GM12875 (cell line): ENCODE results near the gene CDON.

Experiments
- H3K4me3 ChIP-seq: one replicate; pipeline ENCODE4 v1.5.1; 2011; ENCODE audit warnings: low read depth, low read length, control low read depth
- TF ChIP-seq, protein P1 (sequence below): IDR thresholded peaks from 2 replicates; pipeline ENCODE4 v1.5.1; 2011; ENCODE audit warnings: low read depth, mild to moderate bottlenecking, control low read depth, inconsistent platforms, low read length, moderate library complexity, borderline replicate concordance; ENCODE audit not compliant: insufficient read depth

Gene CDON

DNA sequence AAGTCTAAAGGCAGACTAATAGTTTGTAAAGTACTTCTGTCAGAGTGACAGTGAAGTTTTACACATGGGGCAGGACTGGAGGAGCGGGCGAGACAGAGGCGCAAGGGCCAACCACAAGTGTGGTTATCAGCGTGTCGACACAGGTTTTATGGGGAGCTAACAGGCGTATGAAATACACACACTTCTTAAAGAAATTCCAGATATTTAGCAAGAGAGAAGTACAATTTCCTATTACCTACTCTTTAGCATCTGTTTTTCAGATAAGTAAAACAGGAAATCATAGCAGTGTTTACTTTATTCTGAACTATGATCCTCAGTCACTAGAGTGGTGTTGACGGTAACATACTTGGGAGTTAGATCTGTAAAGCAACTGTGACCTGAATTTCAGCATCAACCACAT, 94.3 kb downstream of the CDON start:
- TF ChIP-seq, protein P1, sequence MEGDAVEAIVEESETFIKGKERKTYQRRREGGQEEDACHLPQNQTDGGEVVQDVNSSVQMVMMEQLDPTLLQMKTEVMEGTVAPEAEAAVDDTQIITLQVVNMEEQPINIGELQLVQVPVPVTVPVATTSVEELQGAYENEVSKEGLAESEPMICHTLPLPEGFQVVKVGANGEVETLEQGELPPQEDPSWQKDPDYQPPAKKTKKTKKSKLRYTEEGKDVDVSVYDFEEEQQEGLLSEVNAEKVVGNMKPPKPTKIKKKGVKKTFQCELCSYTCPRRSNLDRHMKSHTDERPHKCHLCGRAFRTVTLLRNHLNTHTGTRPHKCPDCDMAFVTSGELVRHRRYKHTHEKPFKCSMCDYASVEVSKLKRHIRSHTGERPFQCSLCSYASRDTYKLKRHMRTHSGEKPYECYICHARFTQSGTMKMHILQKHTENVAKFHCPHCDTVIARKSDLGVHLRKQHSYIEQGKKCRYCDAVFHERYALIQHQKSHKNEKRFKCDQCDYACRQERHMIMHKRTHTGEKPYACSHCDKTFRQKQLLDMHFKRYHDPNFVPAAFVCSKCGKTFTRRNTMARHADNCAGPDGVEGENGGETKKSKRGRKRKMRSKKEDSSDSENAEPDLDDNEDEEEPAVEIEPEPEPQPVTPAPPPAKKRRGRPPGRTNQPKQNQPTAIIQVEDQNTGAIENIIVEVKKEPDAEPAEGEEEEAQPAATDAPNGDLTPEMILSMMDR = no peak
- no peak overlapping the region for H3K4me3 ChIP-seq

DNA sequence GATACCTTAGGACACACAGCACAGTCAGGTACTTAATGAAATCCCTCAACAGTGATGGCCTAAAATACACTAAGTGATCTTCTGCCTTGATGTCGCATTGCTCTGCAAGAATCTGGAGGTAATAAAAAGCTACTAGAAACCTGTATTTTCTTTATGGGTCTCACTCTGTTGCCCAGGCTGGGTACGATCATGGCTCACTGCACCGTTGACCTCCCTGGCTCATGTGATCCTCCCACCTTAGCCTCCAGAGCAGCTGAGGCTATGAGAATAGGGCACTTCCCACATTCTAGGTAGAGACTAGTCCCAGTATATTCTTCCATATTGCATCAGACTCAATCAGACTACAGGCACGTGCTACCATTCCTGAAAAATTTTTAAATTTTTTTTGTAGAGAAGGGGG, 95.2 kb downstream of the CDON start:
- TF ChIP-seq, protein P1 = no peak
- H3K4me3 ChIP-seq = no peak overlapping the region

DNA sequence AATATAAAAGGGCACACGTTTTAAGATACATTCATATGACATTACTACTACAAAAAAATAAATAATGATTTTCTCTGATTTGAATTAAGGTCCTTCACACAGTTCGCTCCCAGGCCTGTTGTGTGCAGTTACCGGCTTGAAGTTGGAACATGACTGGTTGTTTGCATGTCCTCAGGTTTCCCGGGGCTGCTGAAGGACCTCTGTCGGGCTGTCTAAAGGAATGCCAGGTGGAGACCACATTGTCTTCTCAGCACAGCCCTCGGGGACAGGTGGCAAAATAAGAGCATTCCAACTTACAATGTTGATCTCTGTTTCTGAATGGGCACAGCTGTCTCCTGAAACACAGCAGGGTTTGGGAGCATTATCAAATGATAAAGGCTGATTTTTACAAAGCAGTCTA, 101.9 kb downstream of the CDON start:
- TF ChIP-seq, protein P1 = no peak
- no peak overlapping the region for H3K4me3 ChIP-seq

DNA sequence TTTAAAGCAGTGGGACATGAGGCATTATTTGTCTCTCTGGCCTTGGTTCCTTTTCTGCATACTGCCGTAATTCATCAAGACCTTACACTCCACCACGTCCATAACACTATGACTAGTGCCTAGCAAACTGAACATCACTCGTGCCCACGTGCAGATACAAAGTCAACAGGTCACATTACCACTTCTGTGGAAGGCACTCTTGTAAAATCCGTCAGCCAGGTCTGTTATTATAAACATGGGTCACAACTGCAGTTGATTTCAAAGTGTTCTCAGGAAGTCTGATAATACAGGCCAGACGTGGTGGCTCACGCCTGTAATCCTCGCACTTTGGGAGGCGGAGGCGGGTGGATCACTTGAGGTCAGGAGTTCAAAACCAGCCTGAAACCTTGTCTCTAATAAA, 102.7 kb downstream of the CDON start:
- no peak overlapping the region for H3K4me3 ChIP-seq
- TF ChIP-seq, protein P1 = no peak

DNA sequence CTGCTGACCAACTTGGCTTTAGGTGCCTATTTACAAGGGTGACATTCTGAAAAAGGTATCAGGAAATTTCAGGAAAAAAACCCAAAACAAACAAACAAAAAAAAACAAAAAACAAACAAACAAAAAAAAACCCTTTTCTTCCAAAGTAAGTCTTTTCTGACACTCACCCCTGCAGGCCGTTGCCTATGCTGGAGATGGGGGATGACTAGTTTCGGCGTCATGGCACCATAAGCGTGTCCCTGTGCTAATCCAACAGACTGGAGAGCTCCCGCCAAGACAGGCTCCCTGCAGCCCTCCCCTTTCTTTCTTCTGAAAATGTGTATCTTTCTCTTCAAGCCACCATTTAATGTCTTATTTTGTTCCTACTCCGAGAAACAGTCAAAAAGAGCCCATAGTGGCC, 103.2 kb downstream of the CDON start:
- H3K4me3 ChIP-seq = no peak overlapping the region
- TF ChIP-seq, protein P1 = no peak

DNA sequence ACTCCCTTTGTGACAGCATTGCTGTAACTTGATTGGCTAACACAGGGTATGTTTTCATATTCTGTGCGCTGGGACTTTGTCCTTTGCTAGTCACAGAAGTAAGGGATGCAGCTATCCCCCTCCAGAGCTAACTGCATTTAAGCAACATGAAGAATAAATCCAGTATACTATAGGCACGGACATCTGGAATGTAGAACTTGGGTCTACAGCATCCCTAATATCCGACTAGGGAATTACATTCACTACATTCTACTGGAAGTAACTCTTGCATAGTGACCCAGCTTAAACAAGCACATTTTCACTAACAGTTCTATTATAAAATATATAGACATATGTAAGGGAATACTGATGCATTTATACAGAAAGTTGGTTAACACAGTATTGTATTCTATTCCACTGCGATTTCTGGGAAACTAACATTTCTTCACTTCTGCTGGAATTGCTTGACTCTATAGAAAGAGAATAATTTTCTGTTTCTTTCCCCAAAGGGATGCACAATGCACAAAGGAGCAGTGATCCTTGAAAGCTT, 103.7 kb downstream of the CDON start:
- TF ChIP-seq, protein P1 = no peak
- no peak overlapping the region for H3K4me3 ChIP-seq

DNA sequence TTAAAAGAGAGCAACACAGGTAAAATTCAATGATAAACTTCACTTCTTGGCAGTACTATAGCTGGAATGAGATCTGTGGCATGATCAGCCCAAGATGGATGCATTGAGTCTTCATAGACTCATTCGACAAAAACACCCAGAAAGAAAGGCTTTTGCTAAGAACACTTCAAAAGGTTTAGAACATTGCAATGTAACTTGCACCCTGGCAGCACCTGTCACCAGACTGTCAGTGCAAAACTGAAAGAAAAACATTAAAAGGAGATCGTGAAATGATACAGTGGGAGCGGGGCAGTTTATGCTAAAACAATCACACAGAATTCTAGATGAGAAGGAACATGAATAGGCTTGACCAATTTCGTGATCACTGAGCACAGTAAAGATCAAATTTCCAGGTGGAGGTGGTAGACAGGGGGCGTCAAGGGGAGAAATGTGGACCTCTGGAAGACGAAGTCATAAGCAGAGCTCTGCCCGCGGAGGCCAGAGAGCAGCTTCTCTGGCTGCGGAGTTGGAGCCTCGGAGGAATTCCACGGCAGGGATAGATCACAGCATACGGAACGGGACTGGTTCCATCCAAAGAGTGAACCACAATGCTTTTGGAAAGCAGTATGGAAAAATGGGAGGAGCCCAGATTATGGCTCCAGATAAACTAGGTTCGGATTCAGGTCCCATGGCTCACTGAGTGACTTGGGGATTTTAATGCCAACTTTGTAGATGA, 104.9 kb downstream of the CDON start:
- H3K4me3 ChIP-seq = no peak overlapping the region
- TF ChIP-seq, protein P1 = no peak
